ENCODE measurements around the gene CTNND2.

Gene CTNND2

GRCh38 chr5:11509793-11510192, 394.5 kb downstream of the CTNND2 start:
- Histone ChIP-seq H3K4me2 (no peak overlapping the region), H3K79me2 (ENCODE audit: insufficient read depth, low read depth) (no peaks in the 10 kb centered on the region), H3K27ac (no peak overlapping the region), H2AFZ (ENCODE audit: low read depth) (no peak overlapping the region), H3K27me3 (ENCODE audit: insufficient read depth, low read depth) (no peaks in the 10 kb centered on the region), H3K4me1 (ENCODE audit: low read depth, poor library complexity, severe bottlenecking) (no peaks in the 10 kb centered on the region), H3K9ac (no peak overlapping the region), H4K20me1 (ENCODE audit: insufficient read depth) (no peaks in the 10 kb centered on the region), H3K4me3 (IDR thresholded peaks at IDR 0.05; ENCODE audit: insufficient read depth, low read depth, low read length) (no peak overlapping the region), H3K36me3 (ENCODE audit: insufficient read depth) (no peaks in the 10 kb centered on the region)
- TF ChIP-seq CTCF (conservative IDR thresholded peaks at IDR 0.05; ENCODE audit: low read depth, low read length), result no peak

- Histone ChIP-seq H3K9ac (no peak overlapping the region), H3K4me2 (no peak overlapping the region), H3K79me2 (ENCODE audit: insufficient read depth, low read depth) (no peaks in the 10 kb centered on the region), H3K4me3 (IDR thresholded peaks at IDR 0.05; ENCODE audit: insufficient read depth, low read depth, low read length) (no peak overlapping the region), H3K4me1 (ENCODE audit: low read depth, poor library complexity, severe bottlenecking) (no peaks in the 10 kb centered on the region), H2AFZ (ENCODE audit: low read depth) (no peak overlapping the region), H4K20me1 (ENCODE audit: insufficient read depth) (no peaks in the 10 kb centered on the region), H3K27ac (no peak overlapping the region), H3K36me3 (ENCODE audit: insufficient read depth) (no peaks in the 10 kb centered on the region), H3K27me3 (ENCODE audit: insufficient read depth, low read depth) (no peaks in the 10 kb centered on the region)
- TF ChIP-seq CTCF (conservative IDR thresholded peaks at IDR 0.05; ENCODE audit: low read depth, low read length), result no peak
Observed at GRCh38 chr5:11507156-11507910, 396.9 kb downstream of the CTNND2 start.

GRCh38 chr5:11504886-11505193, 399.4 kb downstream of the CTNND2 start:
- H3K4me1 ChIP-seq (ENCODE audit: low read depth, poor library complexity, severe bottlenecking), result no peaks in the 10 kb centered on the region
- no peaks in the 10 kb centered on the region for H3K79me2 ChIP-seq (ENCODE audit: insufficient read depth, low read depth)
- H3K4me3 ChIP-seq (IDR thresholded peaks at IDR 0.05; ENCODE audit: insufficient read depth, low read depth, low read length), result no peak overlapping the region
- no peak overlapping the region for H2AFZ ChIP-seq (ENCODE audit: low read depth)
- H4K20me1 ChIP-seq (ENCODE audit: insufficient read depth), result no peaks in the 10 kb centered on the region
- TF ChIP-seq CTCF (conservative IDR thresholded peaks at IDR 0.05; ENCODE audit: low read depth, low read length), result no peak
- no peak overlapping the region for H3K4me2 ChIP-seq
- H3K9ac ChIP-seq, result no peak overlapping the region
- no peaks in the 10 kb centered on the region for H3K27me3 ChIP-seq (ENCODE audit: insufficient read depth, low read depth)
- no peak overlapping the region for H3K27ac ChIP-seq
- H3K36me3 ChIP-seq (ENCODE audit: insufficient read depth), result no peaks in the 10 kb centered on the region

- Histone ChIP-seq H2AFZ (ENCODE audit: low read depth) (no peak overlapping the region), H3K36me3 (ENCODE audit: insufficient read depth) (no peaks in the 10 kb centered on the region), H3K79me2 (ENCODE audit: insufficient read depth, low read depth) (no peaks in the 10 kb centered on the region), H3K4me3 (IDR thresholded peaks at IDR 0.05; ENCODE audit: insufficient read depth, low read depth, low read length) (no peak overlapping the region), H3K4me2 (no peak overlapping the region), H3K9ac (no peak overlapping the region), H3K4me1 (ENCODE audit: low read depth, poor library complexity, severe bottlenecking) (no peaks in the 10 kb centered on the region), H3K27me3 (ENCODE audit: insufficient read depth, low read depth) (no peaks in the 10 kb centered on the region), H3K27ac (no peak overlapping the region), H4K20me1 (ENCODE audit: insufficient read depth) (no peaks in the 10 kb centered on the region)
- TF ChIP-seq CTCF (conservative IDR thresholded peaks at IDR 0.05; ENCODE audit: low read depth, low read length), result no peak
Observed at GRCh38 chr5:11504065-11504885, 400.0 kb downstream of the CTNND2 start.

All from KMS-11 (cell line).